HG03097 (cell line): ENCODE measurements around the gene CIAO2A.
"Not testable (repeated sequence)": the region's sequence is repeated elsewhere in the genome, so short reads cannot be mapped to it uniquely, and the experiment has no call there.

Experiments
- ATAC-seq: cut with Tn5 transposase; IDR thresholded peaks from one replicate; pipeline ENCODE4 v1.9.1; 2021; ENCODE audit not compliant: unreplicated experiment, low FRiP score

CIAO2A gene

DNA sequence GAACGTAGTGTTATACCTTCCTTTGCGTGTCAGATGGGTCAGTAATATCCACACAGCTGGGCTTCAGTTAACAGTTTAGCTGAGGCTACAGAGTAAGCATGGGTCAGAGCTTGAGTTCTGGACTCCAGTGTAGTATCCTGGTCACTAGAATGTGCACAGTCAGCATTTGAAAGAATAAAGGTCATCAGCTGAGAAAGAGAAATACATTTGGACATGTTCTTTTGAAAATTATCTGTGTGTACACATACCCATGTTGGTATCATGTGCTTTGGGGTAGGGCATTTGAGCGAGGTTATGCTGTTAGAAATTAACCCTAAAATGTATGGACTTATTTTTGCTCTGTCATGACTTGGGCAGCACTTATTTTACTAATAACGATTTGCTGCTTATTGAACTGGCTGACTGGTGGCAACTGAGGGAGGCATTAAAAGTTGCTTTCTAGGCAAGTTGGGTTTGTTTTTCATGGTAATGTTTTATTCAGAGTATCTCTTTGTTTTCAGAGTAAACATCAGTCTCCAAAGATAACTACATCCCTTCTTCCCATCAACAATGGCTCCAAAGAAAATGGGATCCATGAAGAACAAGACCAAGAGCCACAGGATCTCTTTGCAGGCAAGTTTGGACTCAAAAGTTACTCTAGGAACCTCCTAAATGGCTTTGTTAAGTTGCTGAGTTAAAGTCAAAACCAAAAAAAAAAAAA, 18.6 kb upstream of the CIAO2A start:
- ATAC-seq: no peak

DNA sequence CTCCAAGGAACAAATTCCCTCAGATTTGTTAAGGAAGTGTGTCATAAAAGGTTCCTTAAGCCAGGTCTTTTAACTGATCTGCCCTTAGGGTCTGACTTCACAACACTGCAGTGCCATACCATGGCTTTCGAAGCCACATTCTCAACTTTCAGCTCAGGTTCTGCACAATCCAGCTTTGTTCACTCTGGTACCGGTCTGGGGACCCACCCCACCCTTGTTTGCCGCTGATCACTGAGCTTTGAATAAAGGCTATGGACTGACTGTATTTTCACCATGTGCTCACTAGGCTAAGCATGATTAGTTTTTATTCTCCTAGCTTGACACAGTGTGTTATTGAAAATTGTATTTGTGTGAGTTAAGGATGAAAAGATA, 18.0 kb upstream of the CIAO2A start:
- ATAC-seq: no peak

DNA sequence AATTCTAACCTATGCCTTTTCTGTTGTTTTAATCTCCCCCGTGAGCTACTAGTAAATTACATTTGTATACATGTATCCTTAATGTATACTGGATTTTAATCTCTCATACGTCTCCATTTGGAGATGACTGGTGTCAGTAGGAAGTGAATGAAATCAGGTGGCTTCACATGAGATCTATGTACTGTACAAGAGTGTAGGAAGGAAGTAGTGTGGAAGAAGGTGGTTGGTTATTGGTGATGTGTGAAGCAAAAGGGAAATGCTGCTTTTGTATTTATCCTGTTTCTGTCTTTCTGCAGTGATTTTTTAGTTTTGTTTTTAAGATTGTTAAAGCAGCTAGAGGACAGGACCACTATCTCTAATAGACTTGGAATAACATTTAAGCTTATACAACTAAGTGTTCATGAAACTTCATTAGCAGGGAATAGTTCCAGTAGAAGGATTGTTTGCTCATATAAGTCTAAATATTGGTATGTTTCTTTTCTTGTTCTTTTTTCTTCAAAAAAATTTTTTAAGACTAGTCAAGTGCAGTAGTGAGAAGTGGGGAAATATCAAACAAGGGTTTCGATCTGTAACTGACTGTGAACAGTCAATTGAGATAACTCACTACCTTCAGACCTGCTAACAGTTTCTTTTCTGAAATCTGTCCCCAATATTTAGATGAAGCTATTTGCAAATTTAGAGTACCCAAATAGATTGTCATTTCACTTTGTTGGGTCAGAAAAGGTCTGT, 17.5 kb upstream of the CIAO2A start:
- no peak for ATAC-seq

DNA sequence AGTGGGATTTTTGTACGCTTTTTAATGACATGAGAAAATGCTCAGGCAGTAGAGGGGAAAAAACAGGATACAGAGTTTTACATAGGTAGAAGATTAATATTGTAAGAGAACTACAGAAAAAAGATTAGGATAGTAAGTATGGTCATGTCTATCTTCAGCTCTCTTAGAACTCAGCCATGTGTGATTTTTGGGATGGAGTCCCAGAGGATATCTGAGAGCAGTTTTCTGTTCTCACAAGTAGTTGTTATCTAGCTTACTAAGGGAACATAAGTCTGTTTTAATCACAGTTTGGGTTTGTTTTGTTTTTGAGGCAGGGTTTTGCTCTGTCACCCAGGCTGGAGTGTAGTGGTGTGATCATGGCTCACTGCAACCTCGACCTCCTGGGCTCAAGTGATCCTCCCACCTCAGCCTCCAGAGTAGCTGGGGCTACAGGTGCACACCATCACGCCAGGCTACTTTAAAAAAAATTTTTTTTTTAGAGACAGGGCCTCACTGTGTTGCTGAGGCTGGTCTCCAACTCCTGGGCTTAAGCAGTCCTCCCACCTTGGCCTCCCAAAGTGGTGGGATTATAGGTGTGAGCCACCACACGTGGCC, 16.6 kb upstream of the CIAO2A start:
- not testable (repeated sequence) for ATAC-seq

DNA sequence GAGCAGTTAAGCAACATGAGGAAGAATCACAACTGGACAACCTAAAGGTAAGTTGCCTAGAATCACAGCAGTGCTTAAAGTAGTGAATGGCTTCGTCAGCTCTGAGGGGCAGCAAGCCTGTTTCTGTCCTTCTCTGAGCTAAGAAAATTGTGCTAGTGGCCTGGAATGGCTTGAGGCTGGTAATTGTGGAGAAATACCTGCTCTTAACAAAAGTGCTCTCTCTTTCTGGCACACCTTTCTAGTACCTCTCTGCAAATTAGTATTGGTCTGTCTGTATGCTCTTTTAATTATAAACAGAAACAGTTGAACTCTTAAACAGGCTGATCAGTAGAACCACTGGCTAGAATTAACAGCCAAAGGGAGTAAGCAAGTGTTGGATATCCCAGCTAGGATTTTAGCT, 13.7 kb upstream of the CIAO2A start:
- no peak for ATAC-seq

DNA sequence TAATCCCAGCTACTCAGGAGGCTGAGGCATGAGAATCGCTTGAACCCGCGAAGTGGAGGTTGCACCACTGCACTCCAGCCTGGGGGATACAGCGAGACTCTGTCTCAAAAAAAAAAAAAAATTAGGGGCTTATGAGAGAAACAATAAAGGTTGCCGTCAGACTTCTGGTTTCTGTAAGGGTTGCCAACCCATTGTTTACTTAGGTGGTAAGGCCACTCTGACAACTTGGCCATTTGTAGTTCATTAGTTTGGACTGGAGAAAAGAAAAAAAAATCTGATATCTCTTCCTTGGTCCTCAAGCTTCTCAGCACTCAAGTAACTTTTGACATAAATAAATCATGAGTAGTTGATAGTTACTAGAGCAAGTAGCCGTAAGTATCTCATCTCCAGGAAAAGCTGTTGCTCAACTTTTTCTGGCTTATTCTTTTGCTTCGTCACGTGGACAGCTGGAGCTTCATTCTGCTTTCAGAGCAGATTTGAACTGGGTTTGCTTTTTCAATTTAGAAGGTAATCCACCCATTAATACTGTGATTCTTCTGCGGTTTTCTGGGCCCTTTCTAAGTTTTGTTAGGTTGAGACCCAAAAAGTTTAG, 11.6 kb upstream of the CIAO2A start:
- no peak for ATAC-seq

DNA sequence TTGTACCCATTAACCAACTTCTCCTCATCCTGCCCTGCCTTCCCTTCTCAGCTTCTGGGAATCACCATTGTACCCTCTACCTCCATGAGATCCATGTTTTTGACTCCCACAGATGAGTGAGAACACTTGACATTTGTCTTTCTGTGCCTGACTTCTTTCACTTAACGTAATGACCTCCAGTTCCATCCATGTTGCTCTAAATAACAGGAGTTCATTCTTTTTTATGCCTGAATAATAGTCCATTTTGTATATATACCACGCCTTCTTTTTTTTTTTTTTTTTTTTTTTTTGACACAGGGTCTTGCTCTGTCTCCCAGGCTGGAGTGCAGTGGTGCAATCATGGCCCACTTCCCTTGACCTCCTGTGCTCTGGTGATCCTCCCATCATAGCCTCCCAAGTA, 8.9 kb upstream of the CIAO2A start:
- ATAC-seq: no peak

DNA sequence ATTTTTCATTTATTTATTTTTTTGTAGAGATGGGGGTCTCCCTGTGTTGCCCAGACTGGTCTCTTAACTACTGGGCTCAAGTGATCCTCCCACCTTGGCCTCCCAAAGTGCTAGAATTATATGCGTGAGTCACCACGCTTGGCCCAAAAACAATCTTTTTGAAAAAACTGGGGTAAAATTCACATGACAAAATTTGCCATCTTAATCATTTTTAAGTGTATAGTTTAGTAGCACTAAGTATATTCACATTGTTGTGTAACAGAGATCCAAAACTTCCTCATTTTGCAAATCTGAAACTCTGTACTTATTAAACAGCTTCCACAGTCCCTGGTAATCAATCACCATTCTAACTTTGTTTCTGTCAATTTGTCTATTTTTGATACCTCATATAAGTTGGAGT, 7.3 kb upstream of the CIAO2A start:
- ATAC-seq: no peak

DNA sequence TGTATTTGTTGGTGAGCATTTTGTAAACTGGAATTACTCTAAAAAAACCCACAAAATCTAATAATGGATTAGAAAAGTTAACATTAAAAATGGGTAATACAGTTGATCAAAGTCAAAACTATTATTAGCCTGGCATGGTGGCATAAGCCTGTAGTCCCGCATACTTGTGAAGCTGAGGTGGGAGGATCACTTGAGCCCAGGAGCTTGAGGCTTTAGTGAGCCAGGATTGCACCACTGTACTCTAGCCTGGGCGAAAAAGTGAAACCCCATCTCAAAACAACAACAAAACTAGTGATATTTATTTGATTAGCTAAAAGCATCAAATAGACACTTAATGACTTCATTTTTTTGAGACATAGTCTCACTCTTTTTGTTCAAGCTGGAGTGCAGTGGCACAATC, 5.7 kb upstream of the CIAO2A start:
- ATAC-seq: no peak

DNA sequence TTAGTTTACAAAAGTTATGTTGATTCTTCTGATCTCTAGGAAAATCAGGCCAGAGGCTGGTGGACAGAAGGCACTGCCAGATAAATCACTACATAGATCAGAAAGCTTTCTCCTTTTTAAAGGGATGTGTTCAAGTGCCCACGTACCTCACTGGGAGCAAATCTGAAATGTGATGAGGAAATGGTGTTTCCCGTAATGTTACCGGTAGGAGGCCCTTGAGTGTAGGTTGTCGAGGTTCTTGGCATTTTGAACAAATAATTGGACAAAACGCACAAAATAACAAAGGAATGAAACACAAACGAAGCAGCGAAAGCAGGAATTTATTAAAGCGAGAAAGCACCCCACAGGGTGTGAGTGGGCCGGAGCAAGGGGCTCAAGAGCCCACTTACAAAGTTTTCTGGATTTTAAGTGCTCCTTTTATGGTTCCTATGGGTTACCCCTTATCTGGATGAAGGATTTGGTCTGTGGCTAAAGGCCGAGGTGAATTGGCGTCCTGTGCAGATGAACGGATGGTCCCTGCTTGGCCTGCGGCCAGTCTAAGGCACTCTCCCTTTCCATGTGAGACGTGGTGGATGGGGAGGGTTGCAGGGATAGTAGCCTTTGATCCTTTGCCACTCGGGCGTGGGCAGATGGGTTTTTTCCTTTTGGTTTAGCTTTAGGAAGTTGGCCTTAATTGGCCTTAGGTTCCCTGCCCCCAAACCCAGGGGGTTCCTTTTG, 3.2 kb upstream of the CIAO2A start:
- no peak for ATAC-seq

DNA sequence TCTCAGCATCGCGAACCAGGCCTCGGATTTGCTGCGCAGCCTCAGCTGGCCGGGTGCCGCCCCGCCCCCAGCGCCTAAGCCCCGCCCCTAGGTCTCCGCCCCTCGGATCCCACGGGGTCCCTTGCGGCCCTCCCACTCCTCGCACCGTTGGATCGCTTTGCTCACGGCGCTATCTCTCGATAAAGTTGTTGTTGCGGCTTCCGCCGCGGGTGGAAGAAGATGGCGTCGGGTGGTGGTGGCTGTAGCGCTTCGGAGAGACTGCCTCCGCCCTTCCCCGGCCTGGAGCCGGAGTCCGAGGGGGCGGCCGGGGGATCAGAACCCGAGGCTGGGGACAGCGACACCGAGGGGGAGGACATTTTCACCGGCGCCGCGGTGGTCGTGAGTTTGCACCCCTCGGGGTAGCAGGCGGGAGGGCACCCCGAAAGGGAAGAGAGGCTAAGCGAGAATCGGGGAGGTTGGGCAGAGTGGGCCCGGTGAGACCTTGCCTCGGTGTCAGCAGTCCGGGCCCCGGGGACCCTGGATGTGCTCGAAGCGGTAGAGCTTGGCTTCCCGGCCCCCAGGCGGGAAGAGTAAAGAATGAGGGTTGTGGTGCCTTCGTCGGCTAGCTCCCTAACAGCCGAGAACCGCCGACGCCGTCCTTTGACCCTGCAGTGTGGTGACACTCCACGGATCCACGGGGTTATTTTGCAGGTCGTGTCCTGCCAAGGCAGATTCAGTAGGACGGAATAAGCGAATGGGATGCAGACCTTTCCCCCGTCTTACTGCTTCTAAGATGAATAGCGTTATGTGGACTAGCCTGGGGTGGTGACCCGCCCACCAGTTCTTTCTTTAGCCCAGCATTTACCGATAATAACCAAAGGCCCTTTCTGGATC, 2.4 kb upstream of the CIAO2A start, which contains the start of gene SNX1:
TSS of gene SNX1 (plus strand) at position 188 of the 873 bp plus-strand sequence. CDS start at position 220, 32 bp downstream.
- ATAC-seq: peak; percentile 41

DNA sequence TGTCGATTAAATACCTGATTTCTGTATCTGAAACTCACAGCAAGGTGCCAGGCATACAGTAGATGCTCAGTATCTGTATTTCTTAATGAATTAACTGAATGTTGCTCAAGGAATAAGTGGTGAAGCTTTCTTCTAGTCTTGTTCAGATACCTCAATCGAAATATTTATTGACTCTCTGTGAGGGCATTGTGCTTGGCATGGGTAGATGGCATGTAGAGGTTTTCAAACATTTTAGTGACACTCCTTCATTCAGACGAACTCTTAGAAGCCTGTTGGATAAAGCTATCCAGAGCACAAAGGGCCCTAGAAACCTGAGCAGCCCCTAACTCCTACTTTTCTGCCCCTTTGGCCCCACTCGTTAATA, 1.8 kb upstream of the CIAO2A start:
- ATAC-seq: no peak

DNA sequence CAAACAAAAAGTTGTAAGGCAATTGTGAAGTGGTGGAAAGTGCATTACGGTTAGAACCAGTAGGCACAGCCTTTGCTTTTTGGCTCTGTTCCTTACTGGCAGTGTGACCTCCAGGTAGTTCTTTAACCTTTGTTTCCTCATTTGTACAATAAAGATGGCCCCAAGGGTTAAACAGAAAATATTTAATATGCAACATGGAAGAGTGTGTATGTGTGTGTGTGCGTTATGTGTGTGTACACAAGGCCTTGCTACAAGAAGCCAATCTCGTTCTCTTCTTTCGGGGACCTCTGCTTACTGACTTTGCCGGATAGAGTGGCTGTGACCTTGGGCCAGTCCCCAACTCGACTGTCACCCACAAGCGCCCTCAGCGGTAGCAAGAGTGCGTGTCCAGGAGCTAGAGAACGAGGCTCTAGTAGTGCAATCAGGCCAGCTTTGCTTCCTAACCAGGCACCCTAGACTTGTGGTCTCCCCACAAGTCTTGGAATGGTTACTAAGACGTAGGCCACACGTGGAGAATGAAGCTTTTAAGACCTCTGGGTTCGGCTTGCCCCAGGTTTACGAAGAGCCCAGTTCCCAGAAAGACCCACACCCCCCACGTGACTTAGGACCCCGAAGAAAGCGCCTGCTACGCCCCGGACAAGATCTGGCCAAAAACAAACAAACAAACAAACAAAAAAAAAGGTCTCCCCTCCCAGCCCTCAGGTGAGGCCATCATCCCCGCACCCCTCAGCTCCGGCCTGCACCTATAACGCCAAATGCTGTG, 593 bp downstream of the CIAO2A start:
- ATAC-seq: no peak

DNA sequence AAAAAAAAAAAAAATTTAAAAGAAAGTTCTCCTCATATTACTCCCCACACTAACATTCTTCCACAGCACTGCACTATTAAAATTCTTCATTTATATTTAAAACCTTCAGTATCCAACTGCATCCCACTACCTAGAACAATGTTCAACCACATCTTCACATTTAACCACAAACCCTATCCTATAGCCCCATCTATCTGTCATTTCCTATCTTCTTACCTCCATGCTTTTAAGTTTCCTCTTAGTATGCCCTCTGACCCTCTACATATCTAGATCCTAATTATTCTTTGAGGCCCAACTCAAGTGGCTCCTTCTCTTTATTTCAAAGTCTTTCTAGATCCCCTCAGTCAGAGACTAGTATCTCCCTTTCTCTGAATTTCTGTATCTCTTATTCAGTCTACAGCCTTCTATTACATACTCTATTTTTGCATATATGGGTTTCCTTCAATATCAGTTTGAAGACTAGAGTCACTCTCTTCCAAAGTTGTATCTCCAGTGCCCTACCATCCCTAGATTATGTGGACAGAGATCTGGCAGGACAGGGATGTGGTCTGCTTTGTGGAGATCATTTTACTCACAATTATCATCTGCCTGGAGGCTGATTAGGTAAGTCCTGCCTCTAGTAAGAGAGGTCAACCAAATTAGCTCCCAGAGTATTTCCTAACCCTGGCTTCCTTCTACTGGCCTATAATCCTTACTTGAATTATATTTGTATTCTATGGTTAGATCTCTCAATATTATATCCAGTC, 1.4 kb downstream of the CIAO2A start:
- ATAC-seq: no peak

DNA sequence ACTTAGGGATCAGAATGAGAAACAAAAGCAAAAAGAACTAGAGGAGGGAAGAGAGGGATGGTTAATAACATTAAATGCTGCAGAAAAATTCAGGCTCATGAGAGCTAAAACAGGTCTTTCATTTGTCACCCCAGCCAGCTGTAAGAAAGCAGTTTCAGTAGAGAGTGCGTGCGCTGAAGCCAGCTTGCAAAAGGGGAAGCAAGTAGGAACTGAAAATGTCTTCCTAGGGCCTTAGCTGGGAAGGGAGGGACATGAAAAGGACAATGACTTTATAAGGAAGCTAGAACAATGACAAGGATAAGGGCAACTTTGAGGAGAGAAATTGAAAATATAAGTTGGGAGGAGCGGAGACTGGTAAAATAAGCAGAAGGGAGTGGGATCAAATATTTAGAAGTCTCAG, 3.1 kb downstream of the CIAO2A start:
- ATAC-seq: no peak

DNA sequence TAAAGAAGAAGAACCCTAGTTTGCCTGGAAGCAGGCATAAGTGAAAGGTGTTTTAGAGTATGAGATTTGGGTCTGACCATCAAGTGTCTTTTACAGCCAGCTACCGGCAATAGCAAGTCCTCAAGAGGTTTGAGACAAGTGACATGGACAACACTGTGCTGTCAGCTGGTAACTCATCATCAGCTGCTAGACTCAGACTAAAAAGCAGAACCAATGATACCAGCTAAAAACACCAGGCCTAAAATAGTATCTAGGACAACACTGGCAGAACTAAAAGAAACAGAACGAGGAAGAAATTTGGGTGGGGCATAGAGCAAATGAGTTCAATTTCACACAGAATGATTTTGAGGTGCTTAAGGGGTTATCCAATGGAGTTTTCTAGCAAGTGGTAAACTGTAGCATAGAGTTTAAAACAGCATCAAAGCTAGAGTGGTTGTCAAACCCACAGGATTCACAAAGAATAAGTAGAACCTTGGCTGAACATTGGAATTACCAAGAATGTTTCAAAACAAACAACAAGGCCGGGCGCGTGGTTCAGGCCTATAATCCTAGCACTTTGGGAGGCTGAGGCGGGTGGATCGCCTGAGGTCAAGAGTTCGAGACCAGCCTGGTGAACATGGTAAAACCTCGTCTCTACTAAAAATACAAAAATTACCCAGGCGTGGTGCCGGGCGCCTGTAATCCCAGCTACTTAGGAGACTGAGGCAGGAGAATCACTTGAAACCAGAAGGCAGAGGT, 3.9 kb downstream of the CIAO2A start:
- ATAC-seq: no peak

DNA sequence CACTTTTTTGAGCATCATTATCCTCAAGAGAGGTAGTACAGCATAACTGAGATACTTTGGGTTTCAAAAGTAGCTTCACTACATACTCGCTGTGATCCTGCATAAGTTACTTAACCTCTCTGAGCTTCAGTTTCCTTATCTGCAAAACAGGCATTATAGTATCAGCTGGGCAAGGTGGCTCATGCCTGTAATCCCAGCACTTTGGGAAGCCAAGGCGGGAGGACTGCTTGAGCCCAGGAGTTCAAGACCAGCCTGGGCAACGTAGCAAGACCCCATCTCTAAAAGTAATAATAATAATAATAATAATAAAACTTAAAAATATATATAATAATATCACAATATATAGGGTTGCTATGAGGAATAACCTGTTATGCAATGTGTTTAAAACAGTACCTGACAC, 10.9 kb downstream of the CIAO2A start:
- ATAC-seq: no peak

DNA sequence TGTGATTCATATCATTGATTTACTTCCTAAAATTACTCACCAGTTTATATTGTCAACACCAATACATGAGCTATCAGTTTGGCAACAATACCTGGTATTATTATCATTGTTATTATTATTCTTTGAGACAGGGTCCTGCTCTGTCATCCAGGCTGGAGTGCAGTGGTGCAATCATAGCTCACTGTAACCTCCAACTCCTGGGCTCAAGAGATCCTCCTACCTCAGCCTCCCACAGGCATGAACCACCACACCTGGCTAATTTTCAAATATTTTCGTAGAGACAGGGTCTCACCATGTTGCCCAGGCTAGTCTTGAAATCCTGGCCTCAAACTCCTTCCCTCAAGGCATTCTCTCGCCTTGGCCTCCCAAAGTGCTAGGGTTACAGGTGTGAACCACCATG, 20.1 kb downstream of the CIAO2A start:
- not testable (repeated sequence) for ATAC-seq
